Measurements from ENCODE around the gene FTO. TPM values are rescaled to one million over a fixed set of nuclear protein-coding genes. Genes with fewer than 3 reads are reported as not detected.

Gene FTO
- total RNA-seq, 4 donors from 2014 or later: 102 to 138 (median 130) TPM

GRCh38 chr16:53900667-53901066, 196.7 kb downstream of the FTO start:
- TF ChIP-seq EP300 (IDR thresholded peaks at IDR 0.05) (no peak), POLR2AphosphoS5 (IDR thresholded peaks at IDR 0.05) (no peak), POLR2A (IDR thresholded peaks at IDR 0.05) (no peak), CTCF (IDR thresholded peaks at IDR 0.05) (no peak)
- ATAC-seq: no peak
- H3K36me3 ChIP-seq: peaks cover 0 to 10% of the 10 kb centered on the region in 2 donors
- no peak overlapping the region for H3K4me3 ChIP-seq
- 50 to 78% methylated on average over 1 to 4 of the region's 4 CpGs for WGBS, 2 donors (ENCODE audit: low coverage in 1 of 2)
- no peaks in the 10 kb centered on the region for H3K9me3 ChIP-seq
- no peak overlapping the region for H3K27ac ChIP-seq
- peaks cover 0 to 35% (median 4%) of the 10 kb centered on the region in 3 donors for H3K4me1 ChIP-seq
- no peaks in the 10 kb centered on the region for H3K27me3 ChIP-seq

DNA sequence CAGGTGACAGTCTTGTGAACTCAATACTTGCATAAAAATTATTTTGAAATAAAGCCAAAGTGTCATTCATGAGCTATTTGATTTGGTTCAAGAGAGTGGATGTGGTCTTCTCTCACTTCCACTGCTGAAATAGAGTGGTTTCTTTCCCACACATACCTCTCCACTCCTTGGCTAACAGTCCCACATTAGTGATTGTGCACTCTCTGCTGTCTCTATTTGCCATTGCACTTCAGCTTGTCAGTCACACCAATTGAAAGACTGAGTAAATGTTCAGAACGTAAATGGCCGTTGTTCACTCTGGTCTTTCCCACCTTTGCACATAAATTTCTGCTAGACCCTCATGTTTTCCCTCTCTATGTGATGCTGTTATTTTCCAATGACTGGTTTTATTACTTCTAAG, 197.5 kb downstream of the FTO start:
- peaks cover 0 to 35% (median 4%) of the 10 kb centered on the region in 3 donors for H3K4me1 ChIP-seq
- TF ChIP-seq POLR2AphosphoS5 (IDR thresholded peaks at IDR 0.05) (no peak), POLR2A (IDR thresholded peaks at IDR 0.05) (no peak), EP300 (IDR thresholded peaks at IDR 0.05) (no peak), CTCF (IDR thresholded peaks at IDR 0.05) (no peak)
- WGBS, 2 donors (ENCODE audit: low coverage in 1 of 2): 96 to 100% methylated on average over 2 of the region's 2 CpGs
- no peaks in the 10 kb centered on the region for H3K27me3 ChIP-seq
- no peak for ATAC-seq
- peaks cover 0 to 10% of the 10 kb centered on the region in 2 donors for H3K36me3 ChIP-seq
- H3K9me3 ChIP-seq: no peaks in the 10 kb centered on the region
- H3K27ac ChIP-seq: no peak overlapping the region
- no peak overlapping the region for H3K4me3 ChIP-seq

DNA sequence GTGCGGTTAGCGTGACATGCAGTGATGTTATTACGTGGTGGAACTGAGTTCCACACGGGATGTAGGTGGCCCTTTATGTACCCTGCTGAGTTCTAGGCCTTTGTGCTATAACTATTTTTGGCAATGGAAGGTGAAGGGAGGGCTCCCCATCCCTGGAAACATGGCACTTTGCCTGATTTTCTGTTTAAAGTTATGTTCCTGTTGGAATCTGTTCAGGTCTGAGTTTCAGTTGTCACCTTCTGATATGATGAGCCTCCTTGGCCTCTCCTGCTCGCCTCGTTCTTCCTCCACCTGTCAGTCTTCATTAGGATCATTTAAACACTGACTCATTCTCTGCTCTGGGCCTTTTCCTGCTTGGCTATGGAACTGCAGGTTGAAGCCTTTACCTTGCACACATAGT, 200.6 kb downstream of the FTO start:
- no peak for ATAC-seq
- H3K4me3 ChIP-seq: no peak overlapping the region
- WGBS, 2 donors (ENCODE audit: low coverage in 1 of 2): 67 to 76% methylated on average over 6 of the region's 6 CpGs
- peaks cover 0 to 26% (median 0%) of the 10 kb centered on the region in 3 donors for H3K4me1 ChIP-seq
- peaks cover 0 to 18% of the 10 kb centered on the region in 2 donors for H3K36me3 ChIP-seq
- H3K27ac ChIP-seq: no peak overlapping the region
- no peaks in the 10 kb centered on the region for H3K9me3 ChIP-seq
- no peak for TF ChIP-seq POLR2A (IDR thresholded peaks at IDR 0.05)
- no peak for TF ChIP-seq EP300 (IDR thresholded peaks at IDR 0.05)
- no peak for TF ChIP-seq CTCF (IDR thresholded peaks at IDR 0.05)
- TF ChIP-seq POLR2AphosphoS5 (IDR thresholded peaks at IDR 0.05): no peak
- no peaks in the 10 kb centered on the region for H3K27me3 ChIP-seq

GRCh38 chr16:53905028-53905427, 201.1 kb downstream of the FTO start:
- ATAC-seq: no peak
- no peaks in the 10 kb centered on the region for H3K9me3 ChIP-seq

More at GRCh38 chr16:53905028-53905427, 201.1 kb downstream of the FTO start:
- Histone ChIP-seq H3K27ac (no peak overlapping the region), H3K4me3 (no peak overlapping the region), H3K4me1 (peaks cover 0 to 22% (median 0%) of the 10 kb centered on the region in 3 donors), H3K27me3 (no peaks in the 10 kb centered on the region), H3K36me3 (peaks cover 0 to 18% of the 10 kb centered on the region in 2 donors)
- TF ChIP-seq EP300 (IDR thresholded peaks at IDR 0.05) (no peak), CTCF (IDR thresholded peaks at IDR 0.05) (no peak), POLR2AphosphoS5 (IDR thresholded peaks at IDR 0.05) (no peak), POLR2A (IDR thresholded peaks at IDR 0.05) (no peak)
